Small intestine (tissue), 7 donors: Measurements from ENCODE around the gene LAGE3. TPM values are rescaled to one million over a fixed set of nuclear protein-coding genes. Genes with fewer than 3 reads are reported as not detected.
A peak's percentile ranks its signal among the peaks of the same experiment; 100 is the strongest.

Experiments used
- DNase-seq, 2 donors: peaks; one replicate each; pipeline versions ENCODE4 v3.0.0 to v3.0.0-alpha.2; 2013
- FAIRE-seq: peaks from 2 replicates; lab custom pipeline; 2012; peaks lifted over from hg19 to GRCh38; lab: Jason Lieb, UNC
- H3K27ac ChIP-seq, 3 donors: one replicate each; pipeline ENCODE4 v1.5.1; 2013; ENCODE audit warnings: low read length in 2 of 3, mild to moderate bottlenecking in 2 of 3, control low read depth in 1 of 3, inconsistent platforms in 1 of 3, low read depth in 1 of 3, moderate library complexity in 1 of 3
- H3K27me3 ChIP-seq, 3 donors: one replicate each; pipeline ENCODE4 v1.6.1; 2013; ENCODE audit warnings: low read length in 3 of 3, inconsistent platforms in 1 of 3; ENCODE audit not compliant: control insufficient read depth in 3 of 3, insufficient read depth in 3 of 3
- H3K36me3 ChIP-seq, 3 donors: one replicate each; pipeline ENCODE4 v1.6.1; 2013; ENCODE audit warnings: low read length in 3 of 3, inconsistent platforms in 1 of 3, low read depth in 1 of 3, mild to moderate bottlenecking in 1 of 3, moderate library complexity in 1 of 3; ENCODE audit not compliant: control insufficient read depth in 3 of 3, insufficient read depth in 2 of 3
- H3K4me1 ChIP-seq, 3 donors: one replicate each; pipeline ENCODE4 v1.6.1; 2013; ENCODE audit warnings: low read length in 2 of 3, inconsistent platforms in 1 of 3, low read depth in 1 of 3, mild to moderate bottlenecking in 1 of 3, moderate library complexity in 1 of 3; ENCODE audit not compliant: control insufficient read depth in 3 of 3, insufficient read depth in 2 of 3
- H3K4me3 ChIP-seq, 3 donors: one replicate each; pipeline ENCODE4 v1.5.1; 2013; ENCODE audit warnings: low read length in 3 of 3, control low read depth in 1 of 3, inconsistent platforms in 1 of 3, low read depth in 1 of 3, mild to moderate bottlenecking in 1 of 3, moderate library complexity in 1 of 3
- H3K9me3 ChIP-seq, 2 donors: one replicate each; pipeline ENCODE4 v1.6.1; 2013; ENCODE audit warnings: low read depth in 1 of 2, low read length in 1 of 2; ENCODE audit not compliant: control insufficient read depth in 2 of 2, insufficient read depth in 1 of 2
- WGBS, 3 donors: extraction: QIAGEN DNeasy Blood & Tissue Kit; methylation state at CpG; one replicate each; pipeline ENCODE4 v1.1.7; 2013; 5-methylcytosine and 5-hydroxymethylcytosine counted together
- polyA plus RNA-seq, 4 donors: library from polyadenylated mRNA; stranded (reverse) in 3 of 4; unstranded in 1 of 4; fragments of 200-250 nt in 3 of 4; fragments of 120-200 nt in 1 of 4; gene quantifications; one replicate each; pipeline versions ENCODE4 v1.2.1 to v1.2.3, GENCODE V29; 2013
- donor health status: healthy with polysubstance abuse.
- donor health status: control.
- donor health status: control.
- donor health status: Bipolar disorder and iron deficiency.
- donor health status: healthy.

The LAGE3 gene
- polyA plus RNA-seq, 4 donors, result 8.1 to 26.6 (median 21.8) TPM

DNA sequence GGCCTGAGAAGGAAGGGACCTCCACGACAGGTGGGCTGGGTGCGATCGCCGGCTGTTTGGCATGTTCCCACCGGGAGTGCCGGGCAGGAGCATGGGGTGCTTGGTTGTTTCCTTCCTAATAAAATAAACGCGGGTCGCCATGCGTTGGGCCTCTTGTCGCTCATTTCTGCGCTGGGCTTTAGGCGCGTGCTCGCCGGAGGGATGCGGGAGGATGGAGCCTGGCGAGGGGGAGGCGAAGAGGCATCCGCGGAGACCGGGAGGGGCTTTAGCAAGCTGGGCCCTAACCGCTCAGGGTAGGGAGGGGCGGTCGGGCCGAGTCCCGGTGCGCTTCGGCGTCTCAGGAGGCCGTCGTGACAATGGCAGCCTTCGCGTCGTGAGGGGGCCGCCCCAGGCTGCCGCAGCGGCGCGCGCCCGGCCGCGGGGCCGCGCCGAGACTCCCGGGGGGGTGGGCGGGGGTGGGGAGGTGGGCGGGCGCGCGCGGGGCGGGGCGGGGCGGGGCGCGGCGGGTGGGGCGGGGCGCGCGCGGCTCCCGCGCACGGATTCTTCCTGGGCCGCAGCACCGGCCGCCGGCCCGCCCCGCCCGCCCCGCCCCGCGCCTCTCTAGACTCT, 42.6 kb downstream of the LAGE3 start:
- WGBS, 3 donors, result 5 to 44% (median 33%) methylated on average over 17 to 52 of the region's 78 CpGs
- Histone ChIP-seq H3K27me3 (no peaks in the 10 kb centered on the region), H3K9me3 (no peaks in the 10 kb centered on the region), H3K27ac (peak overlapping the region; percentile 51 to 86 (median 74)), H3K36me3 (peaks cover 0 to 78% (median 0%) of the 10 kb centered on the region in 3 donors), H3K4me3 (peak overlapping the region; percentile 35 to 73 (median 65)), H3K4me1 (peaks cover 0 to 8% (median 0%) of the 10 kb centered on the region in 3 donors)
- FAIRE-seq (no peak), DNase-seq (peak; percentile 8 to 53)

DNA sequence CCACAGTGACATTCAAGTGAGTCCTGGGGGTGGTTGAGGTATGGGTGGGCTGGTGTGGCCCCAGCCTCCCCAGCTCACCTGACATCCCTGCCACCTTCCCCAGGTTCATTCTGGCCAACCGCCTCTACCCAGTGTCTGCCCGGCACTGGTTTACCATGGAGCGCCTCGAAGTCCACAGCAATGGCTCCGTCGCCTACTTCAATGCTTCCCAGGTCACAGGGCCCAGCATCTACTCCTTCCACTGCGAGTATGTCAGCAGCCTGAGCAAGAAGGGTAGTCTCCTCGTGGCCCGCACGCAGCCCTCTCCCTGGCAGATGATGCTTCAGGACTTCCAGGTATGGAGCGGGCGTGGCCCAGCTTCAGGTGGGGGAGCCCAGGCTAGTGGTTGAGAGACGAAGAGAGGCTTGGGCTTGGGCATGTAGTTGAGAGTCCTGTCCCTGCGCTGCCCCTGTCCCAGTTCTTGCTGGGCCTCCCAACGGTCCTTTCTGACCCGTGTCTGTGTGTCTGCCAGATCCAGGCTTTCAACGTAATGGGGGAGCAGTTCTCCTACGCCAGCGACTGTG, 43.8 kb downstream of the LAGE3 start:
- Histone ChIP-seq H3K4me1 (peaks cover 0 to 15% (median 0%) of the 10 kb centered on the region in 3 donors), H3K36me3 (peaks cover 0 to 79% (median 0%) of the 10 kb centered on the region in 3 donors), H3K27ac (no peak overlapping the region), H3K27me3 (no peaks in the 10 kb centered on the region), H3K4me3 (no peak overlapping the region), H3K9me3 (no peaks in the 10 kb centered on the region)
- FAIRE-seq (no peak), DNase-seq (no peak)
- 93 to 95% (median 93%) methylated on average over 13 to 19 of the region's 19 CpGs for WGBS, 3 donors

DNA sequence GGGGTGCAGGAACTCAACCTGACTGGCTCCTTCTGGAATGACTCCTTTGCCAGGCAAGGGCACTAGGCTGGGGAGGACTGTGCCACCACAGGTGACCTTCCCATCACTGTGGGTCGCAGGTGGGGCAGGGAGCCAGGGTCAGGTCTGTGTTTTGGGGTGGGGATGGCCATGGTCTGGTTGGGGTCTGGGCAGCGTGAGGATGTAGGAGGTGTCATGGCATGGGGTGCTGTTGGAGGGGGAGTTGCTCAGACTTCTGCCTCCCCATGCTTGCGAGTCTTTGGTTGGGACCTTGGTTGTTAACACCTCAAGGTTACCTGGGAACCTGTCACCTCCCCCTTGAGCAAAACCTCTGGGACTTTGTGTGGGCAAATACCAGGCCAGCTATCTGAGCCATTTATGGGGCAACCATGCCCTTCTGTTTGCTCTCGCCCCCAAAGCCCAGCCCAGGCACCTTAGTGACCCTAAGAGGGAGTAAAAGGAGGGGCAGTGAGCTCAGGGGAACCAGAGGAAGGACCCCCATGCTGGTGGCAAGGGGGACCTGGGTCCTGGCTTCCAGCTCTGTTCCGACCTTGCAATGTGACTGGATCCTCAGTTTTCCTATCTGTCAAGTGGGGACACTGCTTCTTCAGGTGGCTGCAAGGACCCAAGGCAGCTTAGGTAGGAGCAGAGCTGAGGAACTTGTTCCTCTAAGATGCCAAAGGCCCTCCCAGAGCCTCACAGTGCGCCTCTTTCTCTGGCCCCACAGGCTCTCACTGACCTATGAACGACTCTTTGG, 44.5 kb downstream of the LAGE3 start:
- no peak overlapping the region for H3K4me3 ChIP-seq
- DNase-seq, result no peak
- H3K27me3 ChIP-seq, result no peaks in the 10 kb centered on the region
- FAIRE-seq, result no peak
- H3K4me1 ChIP-seq, result peaks cover 0 to 15% (median 3%) of the 10 kb centered on the region in 3 donors
- no peaks in the 10 kb centered on the region for H3K9me3 ChIP-seq
- no peak overlapping the region for H3K27ac ChIP-seq
- H3K36me3 ChIP-seq, result peaks cover 0 to 73% (median 0%) of the 10 kb centered on the region in 3 donors
- WGBS, 3 donors, result 82 to 95% (median 92%) methylated on average over 5 to 7 of the region's 7 CpGs

- Histone ChIP-seq H3K27me3 (no peaks in the 10 kb centered on the region), H3K9me3 (no peaks in the 10 kb centered on the region), H3K27ac (no peak overlapping the region), H3K36me3 (peaks cover 0 to 65% (median 0%) of the 10 kb centered on the region in 3 donors), H3K4me1 (peaks cover 0 to 15% (median 3%) of the 10 kb centered on the region in 3 donors), H3K4me3 (no peak overlapping the region)
- no peak for FAIRE-seq
- DNase-seq, result no peak
- 87 to 95% (median 92%) methylated on average over 2 to 7 of the region's 7 CpGs for WGBS, 3 donors
Measured at GRCh38 chrX:154433605-154434004, 45.5 kb downstream of the LAGE3 start.

DNA sequence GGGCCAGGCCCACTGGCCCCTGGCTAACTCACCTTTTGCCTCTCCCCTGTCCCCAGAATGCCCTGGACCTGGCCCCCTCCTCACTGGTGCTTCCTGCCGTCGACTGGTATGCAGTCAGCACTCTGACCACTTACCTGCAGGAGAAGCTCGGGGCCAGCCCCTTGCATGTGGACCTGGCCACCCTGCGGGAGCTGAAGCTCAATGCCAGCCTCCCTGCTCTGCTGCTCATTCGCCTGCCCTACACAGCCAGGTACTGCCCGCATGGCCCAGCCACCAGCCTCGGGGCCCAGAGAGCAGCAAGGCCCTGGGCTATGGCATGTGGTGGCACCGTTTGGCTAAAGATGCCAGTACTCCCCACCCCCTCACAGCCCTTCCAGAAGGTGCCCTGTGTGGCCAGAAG, 46.9 kb downstream of the LAGE3 start:
- Histone ChIP-seq H3K36me3 (peaks cover 0 to 57% (median 0%) of the 10 kb centered on the region in 3 donors), H3K4me1 (peaks cover 0 to 16% (median 3%) of the 10 kb centered on the region in 3 donors), H3K9me3 (no peaks in the 10 kb centered on the region), H3K4me3 (no peak overlapping the region), H3K27me3 (no peaks in the 10 kb centered on the region), H3K27ac (no peak overlapping the region)
- no peak for FAIRE-seq
- DNase-seq, result no peak
- WGBS, 3 donors, result 87 to 95% (median 94%) methylated on average over 8 of the region's 8 CpGs

- Histone ChIP-seq H3K9me3 (no peaks in the 10 kb centered on the region), H3K4me1 (peaks cover 0 to 19% (median 3%) of the 10 kb centered on the region in 3 donors), H3K27me3 (no peaks in the 10 kb centered on the region), H3K27ac (no peak overlapping the region), H3K36me3 (peaks cover 0 to 57% (median 0%) of the 10 kb centered on the region in 3 donors), H3K4me3 (no peak overlapping the region)
- no peak for FAIRE-seq
- DNase-seq, result no peak
- WGBS, 3 donors, result 70 to 91% (median 87%) methylated on average over 1 to 5 of the region's 5 CpGs
Measured at GRCh38 chrX:154431341-154431740, 47.7 kb downstream of the LAGE3 start.

DNA sequence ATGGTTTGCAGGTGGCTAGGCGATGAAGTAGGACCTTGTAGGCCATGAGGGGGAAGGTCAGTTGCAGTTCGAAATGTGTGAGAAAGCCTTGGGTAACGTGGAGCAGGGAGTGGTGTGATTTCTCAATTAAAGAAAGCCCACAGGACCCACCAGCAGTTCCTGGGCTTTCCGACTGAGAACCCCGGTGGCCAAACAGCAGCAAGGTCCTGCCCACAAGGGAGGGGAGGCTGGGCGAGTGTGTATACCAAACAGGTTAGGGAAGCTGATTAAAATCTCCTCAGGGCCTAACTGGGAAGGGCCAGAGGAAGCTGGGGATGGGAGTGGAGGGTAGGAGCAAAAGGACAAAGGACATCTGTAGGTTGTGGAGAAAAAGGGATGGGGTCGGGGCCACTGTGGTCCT, 48.2 kb downstream of the LAGE3 start:
- Histone ChIP-seq H3K27ac (peak overlapping the region in 1 of 3 donors; percentile 44), H3K36me3 (peaks cover 0 to 56% (median 0%) of the 10 kb centered on the region in 3 donors), H3K9me3 (no peaks in the 10 kb centered on the region), H3K27me3 (no peaks in the 10 kb centered on the region), H3K4me1 (peaks cover 0 to 19% (median 3%) of the 10 kb centered on the region in 3 donors), H3K4me3 (no peak overlapping the region)
- WGBS, 3 donors, result 64 to 66% (median 65%) methylated on average over 7 of the region's 7 CpGs
- FAIRE-seq, result no peak
- DNase-seq, result no peak

DNA sequence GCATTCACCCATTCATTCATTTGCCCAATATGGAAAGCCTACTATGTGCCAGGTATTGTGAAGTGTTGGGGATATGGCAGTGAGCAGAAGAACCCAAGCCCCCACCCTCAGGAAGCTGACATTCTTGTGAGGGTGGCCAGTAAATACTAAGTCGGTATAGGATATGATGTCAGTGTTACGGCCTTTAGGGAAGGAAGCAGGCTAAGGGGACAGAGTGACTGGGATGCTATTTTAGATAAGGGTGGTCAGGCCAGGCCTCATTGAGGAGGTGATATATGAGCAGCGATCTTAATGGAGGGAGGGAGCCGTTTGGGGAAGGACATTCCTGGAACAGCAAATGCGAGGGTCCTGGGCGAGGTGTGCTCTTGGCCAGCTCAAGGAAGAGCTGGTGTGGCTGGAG, 48.6 kb downstream of the LAGE3 start:
- Histone ChIP-seq H3K4me1 (peaks cover 0 to 19% (median 3%) of the 10 kb centered on the region in 3 donors), H3K27ac (peak overlapping the region in 1 of 3 donors; percentile 44), H3K4me3 (no peak overlapping the region), H3K9me3 (no peaks in the 10 kb centered on the region), H3K36me3 (peaks cover 0 to 52% (median 0%) of the 10 kb centered on the region in 3 donors), H3K27me3 (no peaks in the 10 kb centered on the region)
- 65 to 86% (median 81%) methylated on average over 6 of the region's 6 CpGs for WGBS, 3 donors
- no peak for DNase-seq
- FAIRE-seq, result no peak
